Sigmoid colon (tissue), 7 donors: Measurements from ENCODE around the gene IL31. TPM values are rescaled to one million over a fixed set of nuclear protein-coding genes. Genes with fewer than 3 reads are reported as not detected.

Experiments
- DNase-seq: peaks from one replicate; pipeline ENCODE4 v3.0.0-alpha.2; 2019
- H3K27ac ChIP-seq, 4 donors: fragments of 200-600 bp; sonication (generic); one replicate each; pipeline ENCODE4 v1.5.1; 2016 to 2019; ENCODE audit warnings: mild to moderate bottlenecking in 1 of 4
- H3K27me3 ChIP-seq, 3 donors: fragments of 200-600 bp; sonication (generic); one replicate each; pipeline ENCODE4 v1.5.1; 2019; ENCODE audit warnings: mild to moderate bottlenecking in 1 of 3
- H3K36me3 ChIP-seq, 4 donors: fragments of 200-600 bp; sonication (generic); one replicate each; pipeline ENCODE4 v1.5.1; 2016 to 2019
- H3K4me1 ChIP-seq, 4 donors: fragments of 200-600 bp; sonication (generic); one replicate each; pipeline ENCODE4 v1.5.1; 2017 to 2019
- H3K4me3 ChIP-seq, 4 donors: fragments of 200-600 bp; sonication (generic); one replicate each; pipeline ENCODE4 v1.5.1; 2017 to 2019; ENCODE audit warnings: mild to moderate bottlenecking in 2 of 4, moderate library complexity in 1 of 4
- H3K9me3 ChIP-seq, 4 donors: fragments of 200-600 bp in 3 of 4; sonication (generic) in 3 of 4; one replicate each; pipeline versions ENCODE4 v1.5.1 to v1.6.1; 2013 to 2019
- CTCF ChIP-seq, 4 experiments: fragments of 450-650 bp in 3 of 4; fragments of 200-600 bp in 1 of 4; IDR thresholded peaks; one replicate each; pipeline ENCODE4 v1.5.1; 2016 to 2019; ENCODE audit warnings: antibody characterized with exemption in 4 of 4, mild to moderate bottlenecking in 3 of 4, moderate library complexity in 2 of 4
- EP300 ChIP-seq, 4 donors: sonication (generic); formaldehyde crosslinking; IDR thresholded peaks; one replicate each; pipeline ENCODE4 v1.6.1; 2017; ENCODE audit warnings: antibody characterized with exemption in 4 of 4
- POLR2A ChIP-seq, 2 donors: fragments of 450-650 bp; IDR thresholded peaks; one replicate each; pipeline ENCODE4 v1.6.1; 2016; ENCODE audit warnings: antibody characterized with exemption in 2 of 2, mild to moderate bottlenecking in 2 of 2, moderate library complexity in 2 of 2
- POLR2AphosphoS5 ChIP-seq, 4 donors: sonication (generic); formaldehyde crosslinking; IDR thresholded peaks; one replicate each; pipeline ENCODE4 v1.6.1; 2017; ENCODE audit warnings: antibody characterized with exemption in 4 of 4
- WGBS, 2 donors: extraction: QIAGEN DNeasy Blood & Tissue Kit; methylation state at CpG; one replicate each; pipeline ENCODE4 v1.1.7; 2013; 5-methylcytosine and 5-hydroxymethylcytosine counted together
- intact Hi-C: fragments of 100-400 bp; cut with DNase I; formaldehyde crosslinking; loops from one replicate; pipeline ENCODE4 v1.15.1; 2023
- polyA plus RNA-seq, 3 donors: library from polyadenylated mRNA; stranded (reverse); fragments of 200-250 nt; gene quantifications; one replicate each; pipeline ENCODE4 v1.2.3, GENCODE V29; 2013
- total RNA-seq, 4 donors: library from RNA; depleted of rRNA; stranded (reverse); fragments of >200 nt; gene quantifications; one replicate each; pipeline ENCODE4 v1.1.0, GENCODE V29; 2016
- donor health status: healthy with polysubstance abuse.
- donor health status: Bipolar disorder and iron deficiency.
- donor health status: healthy.

The IL31 gene
- total and polyA plus RNA-seq, 7 donors: not detected

GRCh38 chr12:122167356-122167925 lies 6.6 kb downstream of the IL31 start:
- TF ChIP-seq CTCF (IDR thresholded peaks at IDR 0.05): no peak
- TF ChIP-seq EP300 (IDR thresholded peaks at IDR 0.05): no peak
- TF ChIP-seq POLR2A (IDR thresholded peaks at IDR 0.05): no peak
- no peak for TF ChIP-seq POLR2AphosphoS5 (IDR thresholded peaks at IDR 0.05)
- Histone ChIP-seq H3K27ac (no peak overlapping the region), H3K4me1 (no peaks in the 10 kb centered on the region), H3K27me3 (peaks cover 0 to 8% (median 3%) of the 10 kb centered on the region in 3 donors), H3K36me3 (no peaks in the 10 kb centered on the region), H3K9me3 (no peaks in the 10 kb centered on the region), H3K4me3 (no peak overlapping the region)
- WGBS, 2 donors: 82 to 89% methylated on average over 10 of the region's 10 CpGs
- no peak for DNase-seq
- intact Hi-C loops: no loop called here

- DNase-seq: no peak
- Histone ChIP-seq H3K27ac (no peak overlapping the region), H3K9me3 (no peaks in the 10 kb centered on the region), H3K4me1 (no peaks in the 10 kb centered on the region), H3K4me3 (no peak overlapping the region), H3K36me3 (no peaks in the 10 kb centered on the region), H3K27me3 (peaks cover 0 to 3% (median under 1%) of the 10 kb centered on the region in 3 donors)
- intact Hi-C loops: no loop called here
- TF ChIP-seq POLR2A (IDR thresholded peaks at IDR 0.05) (no peak), EP300 (IDR thresholded peaks at IDR 0.05) (no peak), CTCF (IDR thresholded peaks at IDR 0.05) (no peak), POLR2AphosphoS5 (IDR thresholded peaks at IDR 0.05) (no peak)
- 77 to 85% methylated on average over 22 of the region's 22 CpGs for WGBS, 2 donors
Measured at GRCh38 chr12:122166422-122167349, 7.3 kb downstream of the IL31 start.

GRCh38 chr12:122162976-122163375 lies 11.0 kb downstream of the IL31 start:
- no peak for DNase-seq
- Histone ChIP-seq H3K27me3 (peaks cover 0 to 3% (median 0%) of the 10 kb centered on the region in 3 donors), H3K36me3 (no peaks in the 10 kb centered on the region), H3K27ac (no peak overlapping the region), H3K9me3 (no peaks in the 10 kb centered on the region), H3K4me1 (no peaks in the 10 kb centered on the region), H3K4me3 (no peak overlapping the region)
- 82 to 88% methylated on average over 3 of the region's 3 CpGs for WGBS, 2 donors
- TF ChIP-seq POLR2AphosphoS5 (IDR thresholded peaks at IDR 0.05): no peak
- no peak for TF ChIP-seq CTCF (IDR thresholded peaks at IDR 0.05)
- TF ChIP-seq POLR2A (IDR thresholded peaks at IDR 0.05): no peak
- TF ChIP-seq EP300 (IDR thresholded peaks at IDR 0.05): no peak
- intact Hi-C loops: no loop called here

- Histone ChIP-seq H3K9me3 (no peaks in the 10 kb centered on the region), H3K4me3 (no peak overlapping the region), H3K4me1 (no peaks in the 10 kb centered on the region), H3K27ac (no peak overlapping the region), H3K27me3 (peaks cover 0 to 3% (median 0%) of the 10 kb centered on the region in 3 donors), H3K36me3 (no peaks in the 10 kb centered on the region)
- TF ChIP-seq POLR2AphosphoS5 (IDR thresholded peaks at IDR 0.05): no peak
- TF ChIP-seq CTCF (IDR thresholded peaks at IDR 0.05): no peak
- no peak for DNase-seq
- intact Hi-C loops: no loop called here
- 74 to 78% methylated on average over 8 of the region's 8 CpGs for WGBS, 2 donors
Measured at GRCh38 chr12:122161682-122162081, 12.3 kb downstream of the IL31 start.
